ENCODE measurements around the gene PTPMT1.
"Not testable (repeated sequence)": the region's sequence is repeated elsewhere in the genome, so short reads cannot be mapped to it uniquely, and the experiment has no call there.

PTPMT1 gene, protein sequence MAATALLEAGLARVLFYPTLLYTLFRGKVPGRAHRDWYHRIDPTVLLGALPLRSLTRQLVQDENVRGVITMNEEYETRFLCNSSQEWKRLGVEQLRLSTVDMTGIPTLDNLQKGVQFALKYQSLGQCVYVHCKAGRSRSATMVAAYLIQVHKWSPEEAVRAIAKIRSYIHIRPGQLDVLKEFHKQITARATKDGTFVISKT

DNA sequence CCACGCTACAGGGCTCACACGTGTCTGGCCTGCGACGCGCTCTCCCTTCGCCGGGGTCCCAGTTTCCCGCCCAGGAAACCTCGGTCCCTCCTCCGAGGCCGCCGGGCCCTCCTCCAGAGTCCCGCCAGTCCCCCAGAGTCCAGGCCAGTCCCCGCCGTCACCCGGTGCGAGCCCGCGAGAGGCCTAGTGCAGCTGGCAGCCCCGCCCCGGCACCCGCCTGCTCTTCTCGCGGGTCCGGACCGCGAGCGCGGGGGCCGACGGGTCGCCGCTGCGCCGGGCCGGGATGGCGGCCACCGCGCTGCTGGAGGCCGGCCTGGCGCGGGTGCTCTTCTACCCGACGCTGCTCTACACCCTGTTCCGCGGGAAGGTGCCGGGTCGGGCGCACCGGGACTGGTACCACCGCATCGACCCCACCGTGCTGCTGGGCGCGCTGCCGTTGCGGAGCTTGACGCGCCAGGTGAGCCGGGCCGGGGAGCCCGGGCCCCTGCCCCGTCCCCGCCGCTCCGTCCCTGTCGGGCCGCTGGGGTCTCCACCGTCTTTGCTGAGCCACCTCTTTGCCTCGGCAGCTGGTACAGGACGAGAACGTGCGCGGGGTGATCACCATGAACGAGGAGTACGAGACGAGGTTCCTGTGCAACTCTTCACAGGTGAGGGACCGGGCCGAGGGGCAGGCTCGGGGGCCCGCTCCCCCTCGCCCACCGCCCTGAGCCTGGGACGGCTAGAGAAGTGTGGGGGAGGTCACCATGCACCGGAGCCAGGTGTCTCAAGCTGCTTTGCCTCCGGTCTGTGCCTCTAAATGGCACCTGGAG is at the start of gene PTPMT1:
Gene PTPMT1 (plus strand): TSS at position 260 of the 809 bp plus-strand sequence. CDS start 24 bp downstream, at position 284.
- peak; percentile 81 for DNase-seq
- peak; percentile 91 for ATAC-seq

DNA sequence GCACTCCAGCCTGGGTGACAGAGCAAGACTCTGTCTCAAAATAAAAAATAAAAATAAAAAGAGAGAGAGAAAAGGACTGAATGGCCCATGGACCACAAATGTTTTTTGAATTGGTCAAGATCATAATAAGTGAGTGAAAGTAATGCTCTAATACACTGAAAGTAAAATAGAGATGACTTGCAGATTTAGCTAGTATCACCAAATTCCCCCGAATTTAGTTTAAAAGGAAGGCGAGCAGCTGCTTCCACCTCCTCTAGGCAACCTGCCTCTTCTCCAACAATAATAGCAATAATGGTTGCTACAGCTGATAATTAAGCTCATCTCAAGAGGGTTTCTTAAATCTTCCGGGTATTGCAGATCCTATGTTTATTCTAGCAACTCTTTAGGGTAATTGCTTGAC is 49.2 kb upstream of the PTPMT1 start:
- ATAC-seq (no peak), DNase-seq (no peak)

DNA sequence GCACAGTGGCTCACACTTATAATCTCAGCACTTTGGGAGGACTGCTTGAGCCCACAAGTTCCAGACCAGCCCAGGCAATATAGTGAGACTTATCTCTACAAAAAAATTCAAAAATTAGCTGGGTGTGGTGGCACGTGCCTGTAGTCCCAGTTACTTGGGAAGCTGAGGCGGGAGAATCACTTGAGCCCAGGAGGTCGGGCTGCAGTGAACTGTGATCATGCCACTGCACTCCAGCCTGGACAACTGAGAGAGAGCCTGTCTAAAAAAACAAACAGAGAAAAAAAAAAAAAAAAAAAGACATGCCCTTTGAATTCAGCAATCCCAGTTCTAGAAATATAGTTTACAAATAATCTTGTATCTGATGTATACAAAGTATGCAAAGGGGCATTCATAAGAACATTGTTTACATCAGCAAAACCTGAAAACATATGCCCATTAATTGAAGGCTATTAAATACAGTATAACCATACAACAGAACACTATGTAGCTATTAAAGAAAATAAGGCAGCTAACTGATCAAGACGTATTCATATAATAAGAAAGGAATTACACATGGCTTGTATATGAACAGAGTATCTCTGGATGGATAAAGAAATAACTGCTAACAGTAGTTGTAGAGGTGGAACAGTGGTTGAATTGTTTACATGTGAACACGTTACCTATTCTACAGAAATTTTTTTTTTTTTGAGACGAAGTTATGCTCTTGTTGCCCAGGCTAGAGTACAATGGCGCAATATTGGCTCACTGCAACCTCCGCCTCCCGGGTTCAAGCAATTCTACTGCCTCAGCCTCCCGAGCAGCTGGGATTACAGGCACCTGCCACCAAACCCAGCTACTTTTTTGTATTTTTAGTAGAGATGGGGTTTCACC is 48.2 kb upstream of the PTPMT1 start:
- no peak for ATAC-seq
- DNase-seq: no peak

DNA sequence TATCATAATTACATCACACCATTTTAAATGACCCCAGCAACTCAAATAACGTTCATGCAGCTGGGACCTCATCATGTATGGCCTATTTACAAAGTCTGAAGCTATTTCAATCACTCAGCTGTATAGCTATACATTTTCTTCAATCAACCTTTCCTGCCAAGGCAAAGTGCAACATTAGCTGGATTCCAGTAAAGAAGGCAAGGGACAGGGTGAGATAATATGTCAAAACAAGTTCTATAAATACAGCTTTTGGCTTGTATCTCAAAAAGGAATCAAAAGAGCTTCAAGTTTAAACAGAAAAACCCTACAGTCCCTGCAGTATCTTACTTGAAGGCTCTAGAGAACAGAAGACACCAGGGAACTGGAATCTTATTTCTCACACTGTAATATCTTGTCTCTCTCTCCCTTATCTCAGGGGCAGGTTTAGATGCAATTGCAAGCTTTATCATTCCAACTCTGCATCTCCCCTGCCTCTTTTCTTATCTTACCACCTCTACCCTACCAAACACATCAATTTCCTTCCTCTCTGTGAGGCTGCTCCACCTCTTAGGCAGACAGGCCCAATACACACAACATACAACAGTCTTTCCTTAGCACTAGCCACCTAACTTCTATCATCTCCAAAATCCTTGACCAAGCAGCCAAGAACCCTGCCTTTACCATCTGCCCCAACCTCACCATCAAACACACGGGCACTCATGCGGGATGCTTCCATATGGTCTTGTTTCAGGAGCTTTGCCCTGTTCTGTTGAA is 47.0 kb upstream of the PTPMT1 start:
- ATAC-seq (no peak), DNase-seq (no peak)

DNA sequence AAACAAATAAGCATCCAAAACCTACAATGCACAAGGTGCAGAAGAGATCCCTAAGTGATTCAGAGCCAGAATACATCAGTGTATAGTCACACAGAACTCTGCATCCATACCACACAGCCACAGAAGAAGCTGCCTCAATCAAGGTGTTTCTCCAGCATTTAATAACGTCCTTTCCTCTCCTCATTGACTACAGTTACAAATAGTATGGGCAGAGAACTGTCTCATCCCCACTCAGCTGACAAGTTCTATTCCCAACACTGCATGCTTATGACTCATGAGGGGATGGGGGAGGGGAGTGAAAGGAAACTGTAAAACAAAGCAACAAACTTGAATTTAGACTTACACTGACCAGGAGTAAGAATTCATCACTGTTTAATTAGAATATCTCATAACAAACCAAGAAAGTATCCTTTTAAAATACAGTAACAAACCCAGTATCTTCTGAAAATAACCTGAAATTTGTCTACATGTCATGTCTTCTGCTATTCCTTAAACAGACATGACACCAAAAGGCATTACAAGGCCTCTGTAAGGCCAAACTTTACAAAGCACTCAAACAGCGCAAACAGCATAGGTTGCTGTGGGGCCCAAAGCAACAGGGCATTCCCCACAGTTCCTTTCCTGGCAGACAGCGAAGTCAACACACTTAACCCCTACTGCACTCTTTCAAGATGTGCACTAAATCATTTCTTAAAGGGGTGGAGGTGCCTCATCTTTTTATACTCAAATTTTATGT is 41.7 kb upstream of the PTPMT1 start:
- ATAC-seq: peak; percentile 71
- peak; percentile 31 for DNase-seq

DNA sequence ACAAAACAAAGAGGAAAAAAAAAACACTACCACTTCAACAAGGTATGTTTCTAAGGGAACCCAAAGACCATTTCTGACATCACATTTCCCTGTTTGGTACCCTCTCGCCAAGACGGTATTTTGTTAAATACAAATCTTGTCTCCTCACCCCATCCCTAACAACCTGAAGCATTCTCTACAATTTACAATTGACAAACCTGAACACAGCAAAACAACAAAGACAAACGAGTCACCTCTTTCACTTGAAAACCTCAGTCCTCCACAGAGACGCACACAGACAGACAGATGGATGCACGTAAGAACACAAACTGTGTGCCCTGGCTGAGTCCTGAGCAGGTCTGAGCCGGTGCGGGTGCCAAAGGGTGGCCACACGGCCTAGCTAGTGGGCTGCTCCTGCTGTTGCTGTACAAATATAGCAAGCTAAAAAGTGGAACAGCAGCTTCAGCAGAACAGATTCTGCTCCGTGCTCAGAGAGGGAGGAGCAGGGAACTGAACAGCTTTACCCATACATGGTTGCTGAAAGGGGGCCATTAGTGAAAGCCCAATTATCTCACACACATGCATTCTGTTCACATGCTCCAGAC is 41.0 kb upstream of the PTPMT1 start:
- ATAC-seq: peak; percentile 34
- peak; percentile 16 for DNase-seq

DNA sequence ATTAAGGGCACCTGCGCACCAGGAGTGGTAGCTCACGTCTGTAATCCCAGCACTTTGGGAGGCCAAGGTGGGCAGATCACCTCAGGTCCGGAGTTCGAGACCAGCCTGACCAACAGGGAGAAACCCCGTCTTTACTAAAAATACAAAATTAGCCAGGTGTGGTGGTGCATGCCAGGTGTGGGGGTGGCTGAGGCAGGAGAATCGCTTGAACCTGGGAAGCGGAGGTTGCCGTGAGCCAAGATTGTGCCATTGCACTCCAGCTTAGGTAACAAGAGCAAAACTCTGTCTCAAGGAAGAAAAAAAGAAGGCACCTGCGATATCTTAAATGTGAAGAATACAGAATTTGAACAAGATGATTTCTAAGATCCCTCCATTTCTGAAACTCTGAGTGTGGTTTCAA is 39.4 kb upstream of the PTPMT1 start:
- not testable (repeated sequence) for DNase-seq, ATAC-seq

DNA sequence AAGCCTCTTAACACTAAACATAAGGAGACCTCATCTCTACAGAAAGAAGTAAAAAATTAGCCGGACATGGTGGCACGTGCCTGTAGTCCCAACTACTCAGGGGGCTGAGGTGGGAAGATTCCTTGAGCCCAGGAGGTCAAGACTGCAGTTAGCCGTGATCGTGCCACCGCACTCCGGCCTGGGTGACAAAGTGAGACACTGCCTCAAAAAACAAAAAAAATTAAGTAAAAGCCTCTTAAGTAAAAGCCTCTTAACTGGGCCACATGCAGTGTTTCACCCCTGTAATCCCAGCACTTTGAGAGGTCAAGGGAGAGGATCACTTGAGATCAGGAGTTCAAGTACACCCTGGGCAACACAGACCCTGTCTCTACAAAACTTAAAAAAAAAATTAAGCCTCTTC is 38.2 kb upstream of the PTPMT1 start:
- DNase-seq (no peak), ATAC-seq (no peak)

DNA sequence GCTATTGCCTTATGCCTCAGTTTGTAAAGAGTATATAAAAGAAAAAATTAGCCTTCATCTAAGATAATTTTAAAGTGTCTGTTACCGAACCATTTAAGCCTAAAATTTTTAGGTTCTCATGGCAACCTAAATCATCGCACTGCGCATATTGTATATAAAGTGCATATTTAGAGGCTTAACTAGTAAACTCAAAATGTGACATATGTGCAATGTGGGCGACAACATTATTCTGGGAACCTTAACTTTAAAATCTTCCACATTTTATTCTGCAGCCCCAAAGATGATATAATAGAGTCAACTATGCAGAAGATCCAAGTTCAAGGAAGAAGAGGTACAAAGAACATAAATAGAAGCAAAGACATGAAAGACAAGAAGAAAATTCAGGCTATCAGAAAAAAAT is 35.4 kb upstream of the PTPMT1 start:
- DNase-seq (no peak), ATAC-seq (no peak)

DNA sequence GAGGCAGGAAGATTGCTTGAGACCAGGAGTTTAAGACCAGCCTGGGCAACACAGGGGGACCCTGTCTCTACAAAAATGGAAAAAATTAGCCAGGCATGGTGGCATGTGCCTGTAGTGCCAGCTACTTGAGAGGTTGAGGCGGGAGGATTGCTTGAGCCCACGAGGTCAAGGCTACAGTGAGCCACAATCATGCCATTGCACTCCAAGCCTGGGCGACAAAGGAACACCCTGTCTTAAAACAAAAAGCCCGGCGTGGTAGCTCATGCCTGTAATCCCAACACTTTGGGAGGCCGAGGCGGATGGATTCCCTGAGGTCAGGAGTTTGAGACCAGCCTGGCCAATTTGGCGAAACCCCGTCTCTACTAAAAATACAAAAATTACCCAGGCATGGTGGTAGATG is 34.7 kb upstream of the PTPMT1 start:
- not testable (repeated sequence) for ATAC-seq, DNase-seq

DNA sequence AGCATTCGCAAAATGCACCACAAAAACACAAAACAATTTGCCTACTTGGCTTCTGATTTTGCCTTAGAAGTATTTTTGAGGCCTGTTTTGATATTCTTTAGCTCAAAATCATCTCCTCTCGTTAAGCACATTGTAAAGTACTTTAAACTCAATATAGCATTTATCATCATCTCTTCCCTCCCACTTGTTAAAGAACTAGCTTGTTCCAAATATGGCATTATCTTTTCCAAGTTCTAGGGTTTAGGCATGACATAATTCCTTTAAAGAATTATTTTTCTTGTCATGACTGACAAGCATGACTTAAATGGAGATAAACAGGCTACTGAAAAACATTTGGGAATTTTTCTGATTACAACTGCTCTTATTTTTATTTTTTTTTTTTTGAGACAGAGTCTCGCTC is 33.7 kb upstream of the PTPMT1 start:
- ATAC-seq (no peak), DNase-seq (no peak)

DNA sequence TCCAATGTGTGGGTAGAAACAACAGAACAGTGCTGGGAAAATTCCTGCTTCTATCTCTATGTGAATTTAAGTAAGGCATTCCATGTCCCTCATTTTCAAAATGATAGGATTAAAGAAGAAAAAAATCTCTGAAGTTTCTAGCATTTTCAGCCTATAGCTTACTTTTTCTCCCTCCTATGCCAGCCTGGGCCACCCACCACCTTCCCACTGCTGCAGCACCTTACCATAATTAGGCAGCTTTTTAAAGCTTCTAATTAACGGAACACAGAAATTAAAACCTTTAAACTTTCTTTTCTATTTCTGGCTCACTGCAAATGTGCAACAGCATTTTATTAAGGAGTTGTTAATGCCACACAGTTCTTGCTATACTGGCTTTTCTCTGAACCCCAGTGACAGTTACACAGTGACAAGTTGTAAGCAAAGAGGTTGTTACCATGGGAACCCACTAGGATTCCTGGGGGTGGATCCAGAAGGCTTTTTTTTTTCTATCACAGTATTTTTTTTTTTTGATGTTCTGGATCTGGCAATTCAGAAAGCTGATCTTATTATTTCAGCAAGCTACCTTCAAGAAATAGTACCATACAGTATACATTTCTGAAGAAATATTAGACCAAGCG is 32.7 kb upstream of the PTPMT1 start:
- ATAC-seq (no peak), DNase-seq (no peak)

DNA sequence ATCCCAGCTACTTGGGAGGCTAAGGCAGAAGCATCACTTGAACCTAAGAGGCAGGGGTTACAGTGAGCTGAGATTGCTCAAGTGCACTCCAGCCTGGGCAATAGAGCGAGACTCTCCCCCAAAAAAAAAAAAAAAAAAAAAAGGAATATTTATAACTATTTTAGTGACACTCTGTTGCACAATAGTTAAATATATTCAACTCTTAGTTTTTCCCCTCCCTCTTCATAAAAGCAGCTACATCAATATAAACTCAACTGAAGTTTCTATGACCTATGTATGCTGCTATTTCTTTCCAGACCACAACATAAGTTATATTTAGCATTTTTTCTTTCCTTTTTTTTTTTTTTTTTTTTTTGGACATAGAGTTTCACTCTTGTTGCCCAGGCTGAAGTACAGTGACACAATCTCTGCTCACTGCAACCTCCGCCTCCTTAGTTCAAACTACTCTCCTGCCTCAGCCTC is 31.7 kb upstream of the PTPMT1 start:
- ATAC-seq: no peak
- DNase-seq: no peak

DNA sequence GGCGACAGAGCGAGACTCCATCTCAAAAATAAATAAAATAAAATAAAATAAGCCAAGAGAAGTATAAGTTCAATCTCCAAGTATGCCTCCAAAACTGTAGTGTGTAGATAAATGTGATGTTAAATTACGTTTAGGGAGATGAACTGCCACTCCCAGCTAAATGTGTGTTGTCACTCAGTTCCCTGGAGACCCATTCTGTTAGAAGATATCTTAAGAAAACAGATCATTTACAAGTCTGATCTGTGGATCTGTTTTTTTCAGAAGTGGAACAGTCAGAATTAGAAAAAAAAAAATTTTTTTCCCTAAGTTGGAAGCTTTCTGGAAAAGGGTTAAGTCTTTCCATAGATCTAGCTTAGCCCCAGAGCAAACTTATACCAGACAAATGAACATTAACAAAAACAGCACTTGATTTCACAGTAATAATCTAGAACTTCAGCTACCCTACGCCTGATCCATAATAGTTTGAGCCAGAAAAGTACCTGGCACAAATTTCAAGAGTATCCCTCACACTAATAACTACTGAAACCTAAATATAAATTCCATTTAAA is 30.6 kb upstream of the PTPMT1 start:
- ATAC-seq: no peak

DNA sequence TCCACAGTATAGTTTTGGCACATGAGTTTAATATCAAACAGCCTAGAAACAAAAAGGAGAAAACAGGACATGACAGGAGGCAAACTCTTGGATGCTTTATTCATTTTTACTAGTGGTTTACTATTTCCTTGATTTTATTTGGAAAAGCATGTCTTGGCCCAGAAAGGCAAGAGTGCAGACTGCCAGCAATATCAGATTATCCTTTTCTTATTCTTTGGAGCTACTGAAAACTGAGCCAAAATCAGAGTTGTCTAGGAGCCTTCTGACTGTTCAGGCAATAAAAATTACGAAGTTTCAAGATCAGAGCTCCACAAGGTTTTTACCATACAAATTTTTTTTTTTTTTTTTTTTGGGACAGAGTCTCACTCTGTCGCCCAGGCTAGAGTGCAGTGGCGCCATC is 28.5 kb upstream of the PTPMT1 start:
- ATAC-seq: no peak
- no peak for DNase-seq

More for the DNA sequence above, 30.6 kb upstream of the PTPMT1 start:
- no peak for DNase-seq

DNA sequence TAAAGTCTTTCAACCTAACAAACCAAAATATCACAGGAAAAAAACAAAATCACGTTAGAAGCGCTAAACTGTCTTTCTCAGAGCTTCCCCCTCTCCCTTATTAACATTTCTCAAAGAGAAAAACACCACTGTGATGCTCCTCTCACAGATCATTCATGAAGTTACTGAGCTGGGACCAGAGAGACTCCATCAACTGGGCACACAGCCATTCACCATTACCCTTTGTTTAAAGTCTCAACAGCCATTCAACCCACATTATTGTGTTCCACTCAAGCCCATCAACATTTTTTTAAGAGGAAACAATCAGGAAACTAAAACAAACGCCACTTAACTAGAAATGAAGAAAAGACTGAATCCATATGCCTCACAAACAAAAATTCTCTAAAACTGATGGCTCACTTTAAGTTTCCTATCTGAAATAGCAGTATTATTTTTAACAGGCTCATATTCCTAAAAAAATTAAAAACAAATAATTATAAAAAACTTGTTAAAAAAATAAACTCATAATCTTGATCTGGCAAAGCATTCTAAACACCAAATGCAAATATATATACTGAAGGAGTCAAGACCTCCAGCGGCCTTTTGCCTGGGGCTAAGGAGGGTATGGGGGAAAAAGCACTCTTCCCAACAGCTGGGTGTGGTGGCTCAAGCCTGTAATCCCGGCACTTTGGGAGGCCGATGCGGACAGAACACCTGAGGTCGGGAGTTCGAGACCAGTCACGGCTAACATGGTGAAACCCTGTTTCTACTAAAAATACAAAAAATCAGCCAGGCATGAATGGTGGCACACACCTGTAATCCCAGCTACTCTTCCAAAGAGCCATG is 26.4 kb upstream of the PTPMT1 start:
- ATAC-seq: no peak
- no peak for DNase-seq

DNA sequence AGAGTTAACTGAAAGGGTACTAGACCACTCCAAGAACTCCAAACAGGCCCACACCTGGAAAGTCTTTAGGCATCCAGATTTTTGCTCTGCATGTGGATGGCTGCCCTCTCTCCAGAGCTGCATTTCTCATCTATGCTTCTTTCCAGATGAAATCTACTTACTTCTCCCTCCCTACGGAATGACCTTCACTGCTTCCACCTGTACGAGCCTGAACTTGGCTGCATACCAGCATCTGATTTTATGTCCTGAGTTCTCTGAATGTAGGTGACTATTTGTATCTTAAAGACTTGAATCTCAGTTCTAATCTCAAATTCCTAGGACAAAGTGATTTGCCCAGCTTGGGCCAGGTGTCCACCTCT is 25.7 kb upstream of the PTPMT1 start:
- DNase-seq (no peak), ATAC-seq (no peak)

DNA sequence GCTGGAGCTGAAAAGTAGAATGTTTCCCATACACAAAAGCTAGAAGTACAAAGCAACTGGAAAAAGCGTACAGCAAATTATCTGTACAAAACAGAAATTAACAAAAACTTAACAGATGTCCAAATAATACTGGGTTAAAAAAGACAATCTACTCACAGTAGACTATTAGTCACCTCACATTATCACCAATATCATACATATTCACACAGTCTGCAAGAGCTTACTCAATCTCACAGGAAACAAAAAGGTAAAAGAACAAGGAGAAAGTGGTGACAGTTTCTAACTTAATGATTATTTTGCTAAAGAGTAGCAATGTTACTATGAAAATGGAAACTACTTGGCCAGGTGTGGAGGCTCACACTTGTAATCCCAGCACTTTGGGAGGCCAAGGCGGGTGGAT is 24.3 kb upstream of the PTPMT1 start:
- DNase-seq (no peak), ATAC-seq (no peak)

DNA sequence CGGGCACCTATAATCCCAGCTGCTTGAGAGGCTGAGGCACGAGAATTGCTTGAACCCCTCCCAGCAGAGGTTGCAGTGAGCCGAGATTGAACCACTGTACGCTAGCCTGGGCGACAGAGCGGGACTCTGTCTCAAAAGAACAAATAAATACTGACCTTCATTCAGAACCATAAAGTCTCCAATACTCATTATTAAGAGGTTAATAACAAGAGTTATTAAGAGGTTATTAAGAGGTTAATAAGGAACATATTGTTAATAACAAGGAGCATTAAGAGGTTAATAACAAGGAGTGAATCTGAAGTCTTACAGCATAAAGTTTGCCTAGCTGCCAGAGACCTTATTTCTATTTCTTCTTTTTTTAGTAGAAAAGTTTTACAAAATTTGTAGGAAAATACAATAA is 20.1 kb upstream of the PTPMT1 start:
- no peak for DNase-seq
- ATAC-seq: no peak
